GM19239 (cell line): ENCODE measurements around the gene CROT.

ENCODE experiments used
- DNase-seq: peaks from one replicate; pipeline ENCODE4 v3.0.0; 2011; ENCODE audit warnings: low spot score; ENCODE audit not compliant: insufficient read length
- FAIRE-seq: peaks from 2 replicates; lab custom pipeline; 2011; peaks lifted over from hg19 to GRCh38; lab: Jason Lieb, UNC

Gene CROT

GRCh38 chr7:87413029-87413428 lies 67.6 kb downstream of the CROT start:
- DNase-seq (no peak), FAIRE-seq (no peak)

- DNase-seq (no peak), FAIRE-seq (no peak)
Observed at GRCh38 chr7:87413951-87414793, 68.7 kb downstream of the CROT start.

GRCh38 chr7:87414794-87415188 lies 69.3 kb downstream of the CROT start:
- DNase-seq = no peak
- FAIRE-seq = no peak

GRCh38 chr7:87416682-87417587 lies 71.5 kb downstream of the CROT start:
- DNase-seq (peak; percentile 3), FAIRE-seq (peak; percentile 89)

- DNase-seq = no peak
- FAIRE-seq = no peak
Observed at GRCh38 chr7:87420173-87420572, 74.7 kb downstream of the CROT start.

GRCh38 chr7:87424075-87424474 lies 78.6 kb downstream of the CROT start:
- DNase-seq (no peak), FAIRE-seq (no peak)

GRCh38 chr7:87426160-87426559 lies 80.7 kb downstream of the CROT start:
- DNase-seq = no peak
- FAIRE-seq = peak; percentile 77

- no peak for FAIRE-seq
- no peak for DNase-seq
Observed at GRCh38 chr7:87427288-87427687, 81.8 kb downstream of the CROT start.

GRCh38 chr7:87432536-87432935 lies 87.1 kb downstream of the CROT start:
- DNase-seq (no peak), FAIRE-seq (no peak)

GRCh38 chr7:87435546-87435945 lies 90.1 kb downstream of the CROT start:
- no peak for FAIRE-seq

GRCh38 chr7:87445897-87446296 lies 100.4 kb downstream of the CROT start:
- FAIRE-seq (peak; percentile 82), DNase-seq (no peak)

More at GRCh38 chr7:87435546-87435945, 90.1 kb downstream of the CROT start:
- no peak for DNase-seq

GRCh38 chr7:87447116-87447635 lies 101.7 kb downstream of the CROT start:
- DNase-seq (no peak), FAIRE-seq (no peak)

- DNase-seq (no peak), FAIRE-seq (no peak)
Observed at GRCh38 chr7:87448388-87448787, 102.9 kb downstream of the CROT start.
